Prostate gland (tissue), 2 donors: ENCODE measurements around the gene HMGCS2. TPM values are rescaled to one million over a fixed set of nuclear protein-coding genes. Genes with fewer than 3 reads are reported as not detected.

Experiments used
- DNase-seq: peaks from one replicate; pipeline ENCODE4 v3.0.0-alpha.2; 2019; ENCODE audit warnings: low spot score
- H3K27ac ChIP-seq, 2 donors: fragments of 200-600 bp; sonication (generic); 2 replicates each; pipeline ENCODE4 v1.5.1; 2017 to 2019
- H3K27me3 ChIP-seq: fragments of 200-600 bp; sonication (generic); replicated peaks from 2 replicates; pipeline ENCODE4 v1.5.1; 2019; ENCODE audit not compliant: insufficient read depth
- H3K36me3 ChIP-seq, 2 donors: fragments of 200-600 bp; sonication (generic); 1 replicate in 1 of 2; 2 replicates in 1 of 2; pipeline versions ENCODE4 v1.5.1 to v1.8.1; 2017 to 2019
- H3K4me1 ChIP-seq: fragments of 200-600 bp; sonication (generic); replicated peaks from 2 replicates; pipeline ENCODE4 v1.5.1; 2019
- H3K4me3 ChIP-seq, 2 donors: fragments of 200-600 bp; sonication (generic); 2 replicates each; pipeline ENCODE4 v1.5.1; 2017 to 2019
- H3K9me3 ChIP-seq: fragments of 200-600 bp; sonication (generic); 2 replicates; pipeline ENCODE4 v1.5.1; 2017
- POLR2A ChIP-seq: fragments of 450-650 bp; IDR thresholded peaks from one replicate; pipeline ENCODE4 v1.6.1; 2016; ENCODE audit warnings: antibody characterized with exemption, mild to moderate bottlenecking
- POLR2AphosphoS5 ChIP-seq: sonication (generic); formaldehyde crosslinking; IDR thresholded peaks from one replicate; pipeline ENCODE4 v1.6.1; 2017; ENCODE audit warnings: antibody characterized with exemption
- WGBS: methylation state at CpG from one replicate; pipeline ENCODE4 v1.1.5; 2018; 5-methylcytosine and 5-hydroxymethylcytosine counted together
- intact Hi-C: fragments of 100-400 bp; cut with DNase I; formaldehyde crosslinking; loops from one replicate; pipeline ENCODE4 v1.14.2; 2022
- total RNA-seq, 2 donors: library from RNA; depleted of rRNA; stranded (reverse); fragments of >200 nt; gene quantifications; one replicate each; pipeline ENCODE4 v1.1.0, GENCODE V29; 2016
- TF ChIP-seq, protein P1 (sequence below), 4 experiments: fragments of 200-600 bp in 2 of 4; fragments of 450-650 bp in 2 of 4; sonication (generic) in 2 of 4; IDR thresholded peaks; 1 replicate in 3 of 4; 2 replicates in 1 of 4; pipeline ENCODE4 v1.5.1; 2016 to 2019; ENCODE audit warnings: antibody characterized with exemption in 4 of 4, mild to moderate bottlenecking in 2 of 4, moderate library complexity in 2 of 4

The HMGCS2 gene
- total RNA-seq, 2 donors from 2014 or later, result 4.6 to 21.5 TPM

DNA sequence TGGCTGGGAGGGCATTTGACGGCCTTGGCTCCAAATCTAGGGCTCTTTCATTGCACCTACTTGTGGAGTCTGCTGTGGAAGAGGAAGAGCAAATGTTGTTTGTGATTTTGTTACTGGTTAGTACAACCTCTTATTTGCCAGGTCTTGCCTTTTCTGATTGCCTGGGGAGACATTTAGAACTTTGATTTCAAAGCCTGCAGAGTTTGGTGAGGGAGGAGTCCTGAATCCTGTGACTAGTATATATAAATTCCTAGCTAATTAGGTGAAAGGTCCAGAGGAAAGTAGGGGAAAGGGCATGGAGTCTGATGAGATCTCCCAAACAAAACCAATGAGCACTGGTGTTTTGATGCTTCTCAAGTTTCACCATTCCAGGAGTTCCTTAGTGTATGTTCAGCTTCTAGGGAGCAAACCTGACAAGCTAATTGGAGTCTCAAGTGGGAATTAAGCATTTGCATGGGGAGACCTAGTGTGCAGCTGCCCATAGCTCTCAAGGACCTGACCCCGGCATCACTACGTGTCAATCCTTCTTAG, 5.1 kb upstream of the HMGCS2 start:
- Histone ChIP-seq H3K9me3 (no peaks in the 10 kb centered on the region), H3K27me3 (no peaks in the 10 kb centered on the region), H3K27ac (no peak overlapping the region), H3K4me3 (no peak overlapping the region), H3K4me1 (no peaks in the 10 kb centered on the region), H3K36me3 (no peaks in the 10 kb centered on the region)
- 83% methylated on average over 3 of the region's 3 CpGs for WGBS
- no peak for TF ChIP-seq POLR2AphosphoS5
- no peak for TF ChIP-seq POLR2A
- no peak for DNase-seq
- intact Hi-C loops, result no loop called here

DNA sequence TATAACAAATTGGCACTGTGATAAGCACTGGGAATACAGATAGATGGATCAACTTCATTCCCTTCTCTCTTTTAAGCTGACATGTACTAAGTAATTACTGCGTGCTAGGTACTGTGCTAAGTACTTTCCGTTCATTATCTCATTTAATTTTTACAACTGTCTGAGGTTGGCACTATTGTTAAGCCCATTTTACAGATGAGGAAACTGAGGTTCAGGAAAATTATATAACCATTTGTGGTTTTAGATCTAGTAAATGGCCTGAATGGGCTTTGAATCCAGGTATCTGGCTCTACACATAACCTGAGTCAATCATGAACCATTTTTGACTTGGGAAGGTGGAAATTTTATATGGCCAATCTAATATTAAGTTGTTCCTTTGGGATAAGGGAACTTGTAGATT, 3.6 kb upstream of the HMGCS2 start:
- Histone ChIP-seq H3K27ac (no peak overlapping the region), H3K4me1 (no peaks in the 10 kb centered on the region)

DNA sequence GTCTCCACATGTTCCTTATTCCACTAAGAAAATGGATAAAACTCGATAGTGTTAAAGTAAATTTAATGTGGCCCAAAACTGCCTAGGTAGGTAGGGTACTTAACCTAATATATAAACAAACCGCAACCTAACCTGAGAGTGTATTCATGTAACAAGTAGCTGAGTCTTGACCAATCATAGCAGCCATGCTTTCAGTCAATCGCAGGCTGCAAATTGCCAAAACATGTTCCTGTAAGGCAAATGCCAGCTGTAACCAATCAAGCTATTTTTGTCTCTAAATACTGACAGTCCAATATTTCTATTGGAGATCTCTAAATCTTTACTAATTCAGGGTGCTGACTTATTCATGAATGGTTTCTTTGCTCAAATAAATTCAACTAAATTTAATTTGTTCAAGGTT, 3.1 kb upstream of the HMGCS2 start:
- no peaks in the 10 kb centered on the region for H3K36me3 ChIP-seq
- no peaks in the 10 kb centered on the region for H3K9me3 ChIP-seq
- H3K27ac ChIP-seq, result no peak overlapping the region
- 75% methylated on average over 3 of the region's 3 CpGs for WGBS
- H3K27me3 ChIP-seq, result no peaks in the 10 kb centered on the region
- intact Hi-C loops, result no loop called here
- TF ChIP-seq, protein P1, sequence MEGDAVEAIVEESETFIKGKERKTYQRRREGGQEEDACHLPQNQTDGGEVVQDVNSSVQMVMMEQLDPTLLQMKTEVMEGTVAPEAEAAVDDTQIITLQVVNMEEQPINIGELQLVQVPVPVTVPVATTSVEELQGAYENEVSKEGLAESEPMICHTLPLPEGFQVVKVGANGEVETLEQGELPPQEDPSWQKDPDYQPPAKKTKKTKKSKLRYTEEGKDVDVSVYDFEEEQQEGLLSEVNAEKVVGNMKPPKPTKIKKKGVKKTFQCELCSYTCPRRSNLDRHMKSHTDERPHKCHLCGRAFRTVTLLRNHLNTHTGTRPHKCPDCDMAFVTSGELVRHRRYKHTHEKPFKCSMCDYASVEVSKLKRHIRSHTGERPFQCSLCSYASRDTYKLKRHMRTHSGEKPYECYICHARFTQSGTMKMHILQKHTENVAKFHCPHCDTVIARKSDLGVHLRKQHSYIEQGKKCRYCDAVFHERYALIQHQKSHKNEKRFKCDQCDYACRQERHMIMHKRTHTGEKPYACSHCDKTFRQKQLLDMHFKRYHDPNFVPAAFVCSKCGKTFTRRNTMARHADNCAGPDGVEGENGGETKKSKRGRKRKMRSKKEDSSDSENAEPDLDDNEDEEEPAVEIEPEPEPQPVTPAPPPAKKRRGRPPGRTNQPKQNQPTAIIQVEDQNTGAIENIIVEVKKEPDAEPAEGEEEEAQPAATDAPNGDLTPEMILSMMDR (IDR thresholded peaks at IDR 0.05), result no peak
- TF ChIP-seq POLR2A (no peak), POLR2AphosphoS5 (no peak)
- no peaks in the 10 kb centered on the region for H3K4me1 ChIP-seq
- no peak for DNase-seq
- H3K4me3 ChIP-seq, result no peak overlapping the region

More for the DNA sequence above, 3.6 kb upstream of the HMGCS2 start:
- intact Hi-C loops, result no loop called here
- Histone ChIP-seq H3K4me3 (no peak overlapping the region), H3K36me3 (no peaks in the 10 kb centered on the region), H3K27me3 (no peaks in the 10 kb centered on the region), H3K9me3 (no peaks in the 10 kb centered on the region)
- 94% methylated on average over 2 of the region's 2 CpGs for WGBS
- TF ChIP-seq POLR2AphosphoS5 (no peak), POLR2A (no peak)
- TF ChIP-seq, protein P1 (IDR thresholded peaks at IDR 0.05), result no peak
- DNase-seq, result no peak

DNA sequence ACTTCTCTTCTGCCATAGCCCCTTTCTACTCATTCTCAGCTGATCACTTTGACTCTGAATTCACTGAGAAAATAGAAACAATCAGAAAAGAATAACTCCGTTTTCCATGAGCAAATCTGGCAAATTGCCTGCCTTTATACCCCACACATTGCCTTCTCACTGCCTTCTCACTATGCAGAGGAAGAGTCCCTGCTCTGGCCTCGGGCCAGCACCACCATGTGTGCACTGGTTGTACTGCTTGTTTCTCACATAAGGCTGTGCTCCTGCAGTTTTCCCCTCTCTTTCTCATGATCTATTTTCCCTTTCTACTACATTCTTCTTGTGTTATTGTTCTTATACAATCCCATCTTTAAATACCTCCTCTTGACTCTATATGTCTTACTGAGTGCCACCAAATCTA, 2.3 kb upstream of the HMGCS2 start:
- DNase-seq, result no peak
- Histone ChIP-seq H3K27ac (no peak overlapping the region), H3K4me1 (no peaks in the 10 kb centered on the region), H3K4me3 (no peak overlapping the region), H3K9me3 (no peaks in the 10 kb centered on the region), H3K27me3 (no peaks in the 10 kb centered on the region), H3K36me3 (no peaks in the 10 kb centered on the region)
- TF ChIP-seq POLR2A (no peak), POLR2AphosphoS5 (no peak)
- TF ChIP-seq, protein P1 (IDR thresholded peaks at IDR 0.05), result no peak
- intact Hi-C loops, result no loop called here
- WGBS, result 45% methylated on average over 2 of the region's 2 CpGs

DNA sequence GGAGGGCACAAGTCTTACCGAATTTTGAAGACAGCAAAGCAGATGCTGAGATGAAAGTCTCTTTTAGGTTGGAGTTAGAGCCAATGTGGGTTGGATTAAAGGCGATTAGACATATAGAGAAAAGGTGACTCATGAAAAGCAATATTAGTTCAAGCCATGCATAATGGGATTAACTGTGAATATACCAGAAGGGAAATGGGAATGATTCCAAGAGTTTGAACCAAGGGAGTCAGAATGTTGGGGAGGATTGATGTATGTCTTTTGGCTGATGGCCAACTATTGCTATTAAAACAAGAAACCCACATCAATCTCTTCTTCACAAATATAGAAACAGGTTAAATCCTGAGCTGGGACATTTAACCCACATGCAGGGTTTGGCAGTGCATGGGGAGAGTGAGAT, 1.2 kb downstream of the HMGCS2 start:
- Histone ChIP-seq H3K27me3 (no peaks in the 10 kb centered on the region), H3K27ac (peak overlapping the region; percentile 44 to 65), H3K36me3 (no peaks in the 10 kb centered on the region), H3K4me3 (no peak overlapping the region), H3K9me3 (no peaks in the 10 kb centered on the region), H3K4me1 (no peaks in the 10 kb centered on the region)
- intact Hi-C loops, result no loop called here
- TF ChIP-seq POLR2AphosphoS5, result no peak
- TF ChIP-seq, protein P1 (IDR thresholded peaks at IDR 0.05), result no peak
- TF ChIP-seq POLR2A, result no peak
- WGBS, result 44% methylated on average over 2 of the region's 2 CpGs
- DNase-seq, result no peak
